ENCODE results near the gene CC2D2B.
"Not testable (repeated sequence)": the region's sequence is repeated elsewhere in the genome, so short reads cannot be mapped to it uniquely, and the experiment has no call there.

Gene CC2D2B

GRCh38 chr10:95907456-95908253 lies at the start of gene CC2D2B:
Gene CC2D2B, plus strand, starts transcription at chr10:95907975. Its CDS starts 3,349 bp downstream, at chr10:95911324.
- peak; percentile 32 to 68 for DNase-seq (ENCODE audit: low read depth in 2 of 2)

- no peak for DNase-seq (ENCODE audit: low read depth in 2 of 2)
Observed at GRCh38 chr10:95860166-95860940, 47.4 kb upstream of the CC2D2B start.

- DNase-seq (ENCODE audit: low read depth in 2 of 2) = no peak
Observed at GRCh38 chr10:95861386-95861785, 46.4 kb upstream of the CC2D2B start.

- DNase-seq (ENCODE audit: low read depth in 2 of 2) = peak in 1 of 2 donors; percentile 2
Observed at GRCh38 chr10:95864906-95865813, 42.6 kb upstream of the CC2D2B start.

GRCh38 chr10:95865814-95866466 lies 41.8 kb upstream of the CC2D2B start:
- DNase-seq (ENCODE audit: low read depth in 2 of 2) = no peak

- no peak for DNase-seq (ENCODE audit: low read depth in 2 of 2)
Observed at GRCh38 chr10:95866467-95866842, 41.3 kb upstream of the CC2D2B start.

- no peak for DNase-seq (ENCODE audit: low read depth in 2 of 2)
Observed at GRCh38 chr10:95867866-95868265, 39.9 kb upstream of the CC2D2B start.

- DNase-seq (ENCODE audit: low read depth in 2 of 2) = no peak
Observed at GRCh38 chr10:95872158-95872711, 35.5 kb upstream of the CC2D2B start.

GRCh38 chr10:95873139-95873538 lies 34.6 kb upstream of the CC2D2B start:
- no peak for DNase-seq (ENCODE audit: low read depth in 2 of 2)

- no peak for DNase-seq (ENCODE audit: low read depth in 2 of 2)
Observed at GRCh38 chr10:95873651-95874050, 34.1 kb upstream of the CC2D2B start.

- not testable (repeated sequence) for DNase-seq (ENCODE audit: low read depth in 2 of 2)
Observed at GRCh38 chr10:95874783-95875182, 33.0 kb upstream of the CC2D2B start.

GRCh38 chr10:95876756-95877155 lies 31.0 kb upstream of the CC2D2B start:
- DNase-seq (ENCODE audit: low read depth in 2 of 2) = no peak

- no peak for DNase-seq (ENCODE audit: low read depth in 2 of 2)
Observed at GRCh38 chr10:95877881-95878280, 29.9 kb upstream of the CC2D2B start.

GRCh38 chr10:95880704-95881103 lies 27.1 kb upstream of the CC2D2B start:
- no peak for DNase-seq (ENCODE audit: low read depth in 2 of 2)

GRCh38 chr10:95881316-95881715 lies 26.5 kb upstream of the CC2D2B start:
- no peak for DNase-seq (ENCODE audit: low read depth in 2 of 2)

GRCh38 chr10:95889830-95890229 lies 17.9 kb upstream of the CC2D2B start:
- no peak for DNase-seq (ENCODE audit: low read depth in 2 of 2)

- no peak for DNase-seq (ENCODE audit: low read depth in 2 of 2)
Observed at GRCh38 chr10:95896071-95896850, 11.5 kb upstream of the CC2D2B start.

- not testable (repeated sequence) for DNase-seq (ENCODE audit: low read depth in 2 of 2)
Observed at GRCh38 chr10:95905897-95906580, 1.7 kb upstream of the CC2D2B start.

- DNase-seq (ENCODE audit: low read depth in 2 of 2) = peak; percentile 13 to 26
Observed at GRCh38 chr10:95906677-95907455, 909 bp upstream of the CC2D2B start.

All from stimulated activated CD4-positive, alpha-beta T cell treated with anti-CD3 and anti-CD28 coated beads, Interleukin-1b, Interleukin-23, amount 100 ng/mL, for 4 hours (primary cell).